Thoracic aorta (tissue), 2 donors: ENCODE results near the gene BASP1. TPM values are rescaled to one million over a fixed set of nuclear protein-coding genes. Genes with fewer than 3 reads are reported as not detected.

Experiments
- ATAC-seq: fragments of 150-250 bp; one replicate; pipeline ENCODE4 v1.8.0; 2017; ENCODE audit warnings: low read depth; ENCODE audit not compliant: insufficient number of reproducible peaks, low FRiP score
- DNase-seq: peaks from one replicate; pipeline ENCODE4 v3.0.0-alpha.2; 2020; ENCODE audit warnings: low spot score
- H3K27ac ChIP-seq, 2 donors: fragments of 200-600 bp; sonication (generic); 1 replicate in 1 of 2; 2 replicates in 1 of 2; pipeline ENCODE4 v1.5.1; 2016; ENCODE audit warnings: mild to moderate bottlenecking in 2 of 2, moderate library complexity in 2 of 2
- H3K27me3 ChIP-seq: fragments of 200-600 bp; sonication (generic); replicated peaks from 2 replicates; pipeline ENCODE4 v1.6.0; 2016; ENCODE audit warnings: mild to moderate bottlenecking; ENCODE audit not compliant: insufficient read depth
- H3K36me3 ChIP-seq: fragments of 200-600 bp; sonication (generic); one replicate; pipeline ENCODE4 v1.5.1; 2016
- H3K4me1 ChIP-seq, 2 donors: fragments of 200-600 bp; sonication (generic); 1 replicate in 1 of 2; 2 replicates in 1 of 2; pipeline versions ENCODE4 v1.5.1 to v1.6.0; 2016; ENCODE audit warnings: low read depth in 2 of 2, mild to moderate bottlenecking in 1 of 2; ENCODE audit not compliant: control insufficient read depth in 1 of 2
- H3K4me3 ChIP-seq: fragments of 200-600 bp; sonication (generic); 2 replicates; pipeline ENCODE4 v1.5.1; 2016; ENCODE audit warnings: mild to moderate bottlenecking
- H3K9me3 ChIP-seq: fragments of 200-600 bp; sonication (generic); 2 replicates; pipeline ENCODE4 v1.5.1; 2016
- CTCF ChIP-seq: fragments of 200-600 bp; sonication (generic); IDR thresholded peaks from one replicate; pipeline ENCODE4 v1.5.1; 2019; ENCODE audit warnings: antibody characterized with exemption
- total RNA-seq, 2 donors: library from RNA; depleted of rRNA; stranded (reverse); fragments of >200 nt; gene quantifications; one replicate each; pipeline versions ENCODE4 v1.1.0 to v1.2.3, GENCODE V29; 2016

BASP1 gene
- total RNA-seq, 2 donors from 2014 or later = 37.1 to 48.8 TPM

- no peaks in the 10 kb centered on the region for H3K36me3 ChIP-seq
- no peak overlapping the region for H3K4me3 ChIP-seq
- ATAC-seq (no peak), DNase-seq (no peak)
- H3K4me1 ChIP-seq = peaks cover 0 to 2% of the 10 kb centered on the region in 2 donors
- no peaks in the 10 kb centered on the region for H3K27me3 ChIP-seq
- H3K9me3 ChIP-seq = no peaks in the 10 kb centered on the region
- TF ChIP-seq CTCF = no peak
- H3K27ac ChIP-seq = no peak overlapping the region
Observed at GRCh38 chr5:17213938-17214337, 3.5 kb upstream of the BASP1 start.

- Histone ChIP-seq H3K4me1 (peaks cover 0 to 12% of the 10 kb centered on the region in 2 donors), H3K9me3 (no peaks in the 10 kb centered on the region), H3K36me3 (no peaks in the 10 kb centered on the region), H3K4me3 (no peak overlapping the region), H3K27me3 (no peaks in the 10 kb centered on the region), H3K27ac (no peak overlapping the region)
- TF ChIP-seq CTCF = no peak
- DNase-seq (no peak), ATAC-seq (no peak)
Observed at GRCh38 chr5:17214893-17215292, 2.5 kb upstream of the BASP1 start.

GRCh38 chr5:17215361-17215760 is 2.1 kb upstream of the BASP1 start:
- Histone ChIP-seq H3K4me1 (peaks cover 0 to 12% of the 10 kb centered on the region in 2 donors), H3K36me3 (no peaks in the 10 kb centered on the region), H3K4me3 (no peak overlapping the region), H3K27ac (no peak overlapping the region), H3K9me3 (no peaks in the 10 kb centered on the region), H3K27me3 (no peaks in the 10 kb centered on the region)
- DNase-seq = no peak
- no peak for TF ChIP-seq CTCF
- ATAC-seq = no peak

GRCh38 chr5:17216176-17216973 is 1.1 kb upstream of the BASP1 start:
- peak; percentile 69 for TF ChIP-seq CTCF
- DNase-seq (peak; percentile 22), ATAC-seq (peak; percentile 39)
- H3K27me3 ChIP-seq = no peaks in the 10 kb centered on the region
- no peaks in the 10 kb centered on the region for H3K36me3 ChIP-seq
- peaks cover 0 to 12% of the 10 kb centered on the region in 2 donors for H3K4me1 ChIP-seq
- peak overlapping the region in 1 of 2 donors; percentile 50 for H3K27ac ChIP-seq
- H3K4me3 ChIP-seq = peak overlapping the region; percentile 94
- H3K9me3 ChIP-seq = no peaks in the 10 kb centered on the region

- no peaks in the 10 kb centered on the region for H3K27me3 ChIP-seq
- DNase-seq = peak; percentile 31
- H3K4me1 ChIP-seq = peaks cover 0 to 18% of the 10 kb centered on the region in 2 donors
- H3K9me3 ChIP-seq = no peaks in the 10 kb centered on the region
- peak overlapping the region; percentile 94 for H3K4me3 ChIP-seq
- TF ChIP-seq CTCF = no peak
- ATAC-seq = no peak
- H3K36me3 ChIP-seq = no peaks in the 10 kb centered on the region
- H3K27ac ChIP-seq = peak overlapping the region in 1 of 2 donors; percentile 50
Observed at GRCh38 chr5:17216974-17217492, 398 bp upstream of the BASP1 start.
